ENCODE data around the gene GABRA4. TPM values are rescaled to one million over a fixed set of nuclear protein-coding genes. Genes with fewer than 3 reads are reported as not detected.

The GABRA4 gene
- total and polyA plus RNA-seq, 10 of the 15 experiments (the other 5 are each of a cell fraction or from before 2014, with no cell fraction given) = 0.69 to 14.6 (median 1.1) TPM

DNA sequence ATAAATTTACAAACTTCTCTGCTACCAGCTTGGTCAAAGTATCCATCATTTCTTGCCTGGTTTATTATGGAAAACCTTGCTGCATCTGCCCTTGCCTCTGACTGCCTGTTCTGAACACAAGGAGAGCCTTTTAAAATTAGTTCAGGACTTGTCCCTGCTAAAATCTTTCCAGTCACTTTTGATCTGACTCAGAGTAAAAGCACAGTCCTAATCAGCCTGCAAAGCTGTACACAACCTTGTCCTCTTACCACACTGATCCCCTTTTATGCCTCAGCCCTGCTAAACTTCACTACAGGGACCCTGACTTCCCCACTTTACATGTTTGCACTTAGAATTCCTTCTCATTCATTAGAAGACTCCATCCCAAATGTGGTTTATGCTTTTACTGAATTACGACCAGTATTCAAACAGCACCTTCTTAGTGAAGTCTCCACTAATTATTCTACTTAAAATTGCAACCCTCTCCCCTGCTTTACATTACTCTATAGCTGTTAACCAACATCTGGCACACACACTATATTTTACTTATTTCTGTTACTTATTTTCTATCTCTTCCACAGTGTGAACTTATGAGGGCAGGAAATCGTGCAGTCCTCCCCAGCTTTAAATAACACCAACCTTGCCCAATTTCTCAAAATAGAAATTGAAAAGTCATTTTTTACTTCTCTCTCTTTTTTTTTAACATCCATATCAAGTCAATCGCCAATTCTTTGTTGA lies 6.3 kb downstream of the GABRA4 start:
- Histone ChIP-seq H2AFZ (ENCODE audit: control insufficient read depth, low read depth, low read length) (no peak overlapping the region), H3K27me3 (replicated peaks in 1 of 2; ENCODE audit: control insufficient read depth in 2 of 2, insufficient read depth in 2 of 2, low read length in 1 of 2) (no peaks in the 10 kb centered on the region), H3K27ac (ENCODE audit: control insufficient read depth, insufficient read depth) (no peak overlapping the region), H3K4me3 (no peak overlapping the region), H4K20me1 (ENCODE audit: control insufficient read depth, insufficient read depth) (no peaks in the 10 kb centered on the region), H3K4me2 (ENCODE audit: control insufficient read depth, insufficient read depth) (no peak overlapping the region), H3K79me2 (ENCODE audit: control insufficient read depth, insufficient read depth, low read length) (no peaks in the 10 kb centered on the region), H3K9me3 (replicated peaks; ENCODE audit: control insufficient read depth, insufficient read depth, low read length) (no peaks in the 10 kb centered on the region), H3K4me1 (ENCODE audit: control insufficient read depth, insufficient read depth, low read length) (no peaks in the 10 kb centered on the region), H3K36me3 (ENCODE audit: control insufficient read depth in 2 of 2, insufficient read depth in 2 of 2, low read length in 1 of 2) (no peaks in the 10 kb centered on the region), H3K9ac (ENCODE audit: control insufficient read depth, insufficient read depth, low read length) (no peak overlapping the region)
- intact Hi-C loops (cut with micrococcal nuclease; ENCODE audit: unreplicated experiment) = no loop called here
- TF ChIP-seq SPI1 (IDR thresholded peaks at IDR 0.05; ENCODE audit: borderline replicate concordance, insufficient read depth, low read depth, low read length) = no peak
- peak; percentile 12; the same call in 1 of the 2 replicates for TF ChIP-seq IKZF1 (conservative IDR thresholded peaks at IDR 0.05)
- in situ Hi-C loops (cut with MboI) = no loop called here
- CTCF ChIA-PET = interaction anchor here (0.9 to 3.5 kb wide), 6 partner anchors 10 to 136 kb away, joined by 3 to 23 read pairs (median 4); no protein-coding TSS in a partner anchor
- ATAC-seq = peak; percentile 55; the same call in 2 of the 3 replicates
- SMC1A ChIA-PET (ENCODE audit: uncharacterized antibody, unreplicated experiment) = interaction anchor here (1.2 to 15.2 kb wide), 11 partner anchors 7 to 54 kb away, joined by 3 to 132 read pairs (median 8); no protein-coding TSS in a partner anchor
- no peak for DNase-seq (ENCODE audit: low read depth, low spot score)
- 0% methylated on average over 3 of the region's 3 CpGs for WGBS (ENCODE audit: insufficient coverage, insufficient replicate concordance, low lambda C conversion rate, missing lambda C conversion rate)
- no peak for FAIRE-seq
- RAD21 ChIA-PET (ENCODE audit: unreplicated experiment) = interaction anchor here (1.1 to 3.6 kb wide), 5 partner anchors 11 to 135 kb away, joined by 3 to 28 read pairs (median 4); no protein-coding TSS in a partner anchor
- BruUV-seq (replicated peaks) = no TSS peak
- POLR2A ChIA-PET = interaction anchor here (0.7 to 1.5 kb wide), 6 partner anchors 9 to 23 kb away, joined by 3 to 4 read pairs (median 3); no protein-coding TSS in a partner anchor

DNA sequence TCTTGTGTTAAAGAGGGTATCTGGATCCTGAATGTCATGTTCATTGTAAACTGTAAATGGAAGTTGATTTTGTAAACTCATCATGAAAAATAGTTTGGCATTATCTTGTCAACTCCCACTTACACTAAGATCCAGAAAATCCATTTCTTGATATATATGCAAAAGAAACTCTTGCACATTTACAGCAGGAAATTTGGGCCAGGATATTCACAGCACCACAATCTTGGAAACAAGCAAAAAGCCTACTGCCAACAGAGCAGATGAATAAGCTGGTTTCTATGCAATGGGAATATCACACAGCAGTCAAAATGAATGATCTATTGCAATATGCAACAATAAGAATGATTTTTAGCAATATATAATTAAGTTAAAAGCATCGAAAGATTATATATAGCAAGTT lies 8.6 kb downstream of the GABRA4 start:
- H3K79me2 ChIP-seq (ENCODE audit: control insufficient read depth, insufficient read depth, low read length) = no peaks in the 10 kb centered on the region
- FAIRE-seq (no peak), ATAC-seq (no peak), DNase-seq (ENCODE audit: low read depth, low spot score) (no peak)
- no peak overlapping the region for H3K27ac ChIP-seq (ENCODE audit: control insufficient read depth, insufficient read depth)
- no peak overlapping the region for H3K4me2 ChIP-seq (ENCODE audit: control insufficient read depth, insufficient read depth)
- H4K20me1 ChIP-seq (ENCODE audit: control insufficient read depth, insufficient read depth) = no peaks in the 10 kb centered on the region
- H3K36me3 ChIP-seq (ENCODE audit: control insufficient read depth in 2 of 2, insufficient read depth in 2 of 2, low read length in 1 of 2) = no peaks in the 10 kb centered on the region
- no TSS peak for BruUV-seq (replicated peaks)
- WGBS (ENCODE audit: insufficient coverage, insufficient replicate concordance, low lambda C conversion rate, missing lambda C conversion rate) = 4% methylated on average over 1 of the region's 1 CpG
- no peaks in the 10 kb centered on the region for H3K4me1 ChIP-seq (ENCODE audit: control insufficient read depth, insufficient read depth, low read length)
- ChIA-PET CTCF (no interaction called here), SMC1A (ENCODE audit: uncharacterized antibody, unreplicated experiment) (no interaction called here), RAD21 (ENCODE audit: unreplicated experiment) (no interaction called here), POLR2A (no interaction called here)
- H3K9ac ChIP-seq (ENCODE audit: control insufficient read depth, insufficient read depth, low read length) = no peak overlapping the region
- in situ Hi-C loops (cut with MboI) (no loop called here), intact Hi-C loops (cut with micrococcal nuclease; ENCODE audit: unreplicated experiment) (no loop called here)
- no peaks in the 10 kb centered on the region for H3K27me3 ChIP-seq (replicated peaks in 1 of 2; ENCODE audit: control insufficient read depth in 2 of 2, insufficient read depth in 2 of 2, low read length in 1 of 2)
- H2AFZ ChIP-seq (ENCODE audit: control insufficient read depth, low read depth, low read length) = no peak overlapping the region
- no peak overlapping the region for H3K4me3 ChIP-seq
- no peaks in the 10 kb centered on the region for H3K9me3 ChIP-seq (replicated peaks; ENCODE audit: control insufficient read depth, insufficient read depth, low read length)
- TF ChIP-seq SMARCA5 (IDR thresholded peaks at IDR 0.05) (no peak), CEBPB (IDR thresholded peaks at IDR 0.05; ENCODE audit: borderline replicate concordance in 1 of 2, low read depth in 2 of 2, low read length in 2 of 2) (no peak), EED (IDR thresholded peaks at IDR 0.05; ENCODE audit: low read depth) (no peak), KLF5 (IDR thresholded peaks at IDR 0.05; ENCODE audit: partially characterized antibody) (no peak), NFYB (IDR thresholded peaks at IDR 0.05; ENCODE audit: insufficient read depth, low read depth, low read length) (no peak), ZBED1 (IDR thresholded peaks at IDR 0.05; ENCODE audit: borderline replicate concordance) (no peak), ATF3 (IDR thresholded peaks at IDR 0.05; ENCODE audit: borderline replicate concordance, extremely low read depth, low read depth, low read length) (no peak), ZNF24 (IDR thresholded peaks at IDR 0.05) (no peak)
- TF ChIP-seq, protein P1, sequence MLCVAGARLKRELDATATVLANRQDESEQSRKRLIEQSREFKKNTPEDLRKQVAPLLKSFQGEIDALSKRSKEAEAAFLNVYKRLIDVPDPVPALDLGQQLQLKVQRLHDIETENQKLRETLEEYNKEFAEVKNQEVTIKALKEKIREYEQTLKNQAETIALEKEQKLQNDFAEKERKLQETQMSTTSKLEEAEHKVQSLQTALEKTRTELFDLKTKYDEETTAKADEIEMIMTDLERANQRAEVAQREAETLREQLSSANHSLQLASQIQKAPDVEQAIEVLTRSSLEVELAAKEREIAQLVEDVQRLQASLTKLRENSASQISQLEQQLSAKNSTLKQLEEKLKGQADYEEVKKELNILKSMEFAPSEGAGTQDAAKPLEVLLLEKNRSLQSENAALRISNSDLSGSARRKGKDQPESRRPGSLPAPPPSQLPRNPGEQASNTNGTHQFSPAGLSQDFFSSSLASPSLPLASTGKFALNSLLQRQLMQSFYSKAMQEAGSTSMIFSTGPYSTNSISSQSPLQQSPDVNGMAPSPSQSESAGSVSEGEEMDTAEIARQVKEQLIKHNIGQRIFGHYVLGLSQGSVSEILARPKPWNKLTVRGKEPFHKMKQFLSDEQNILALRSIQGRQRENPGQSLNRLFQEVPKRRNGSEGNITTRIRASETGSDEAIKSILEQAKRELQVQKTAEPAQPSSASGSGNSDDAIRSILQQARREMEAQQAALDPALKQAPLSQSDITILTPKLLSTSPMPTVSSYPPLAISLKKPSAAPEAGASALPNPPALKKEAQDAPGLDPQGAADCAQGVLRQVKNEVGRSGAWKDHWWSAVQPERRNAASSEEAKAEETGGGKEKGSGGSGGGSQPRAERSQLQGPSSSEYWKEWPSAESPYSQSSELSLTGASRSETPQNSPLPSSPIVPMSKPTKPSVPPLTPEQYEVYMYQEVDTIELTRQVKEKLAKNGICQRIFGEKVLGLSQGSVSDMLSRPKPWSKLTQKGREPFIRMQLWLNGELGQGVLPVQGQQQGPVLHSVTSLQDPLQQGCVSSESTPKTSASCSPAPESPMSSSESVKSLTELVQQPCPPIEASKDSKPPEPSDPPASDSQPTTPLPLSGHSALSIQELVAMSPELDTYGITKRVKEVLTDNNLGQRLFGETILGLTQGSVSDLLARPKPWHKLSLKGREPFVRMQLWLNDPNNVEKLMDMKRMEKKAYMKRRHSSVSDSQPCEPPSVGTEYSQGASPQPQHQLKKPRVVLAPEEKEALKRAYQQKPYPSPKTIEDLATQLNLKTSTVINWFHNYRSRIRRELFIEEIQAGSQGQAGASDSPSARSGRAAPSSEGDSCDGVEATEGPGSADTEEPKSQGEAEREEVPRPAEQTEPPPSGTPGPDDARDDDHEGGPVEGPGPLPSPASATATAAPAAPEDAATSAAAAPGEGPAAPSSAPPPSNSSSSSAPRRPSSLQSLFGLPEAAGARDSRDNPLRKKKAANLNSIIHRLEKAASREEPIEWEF (IDR thresholded peaks at IDR 0.05; ENCODE audit: insufficient replicate concordance, low read depth, low read length) = no peak
